GM12878 (cell line): Measurements from ENCODE around the gene ATG3. TPM values are rescaled to one million over a fixed set of nuclear protein-coding genes. Genes with fewer than 3 reads are reported as not detected.

Experiments
- ATAC-seq: fragments of 200-7000 bp; cut with Tn5 transposase; 3 replicates; pipeline ENCODE4 v1.9.1; 2020; ENCODE audit warnings: mild to moderate bottlenecking, moderate library complexity
- BruUV-seq: library from RNA; stranded (reverse); fragments of 400-500 nt; replicated peaks from 2 replicates; lab custom pipeline; 2021; lab: Mats Ljungman, UMichigan
- CTCF ChIA-PET: fragments of 300-600 bp; sonication (Branson Sonifier 250); formaldehyde crosslinking; extraction: SDS; loops from one replicate; lab custom pipeline; 2021; ENCODE audit warnings: inconsistent platforms; lab: Yijun Ruan, JAX
- POLR2A ChIA-PET: fragments of 350-600 bp; formaldehyde crosslinking; extraction: SDS; loops from one replicate; lab custom pipeline; 2021; ENCODE audit warnings: inconsistent platforms; lab: Charles Lee
- RAD21 ChIA-PET: fragments of 300-600 bp; sonication (Branson Sonifier 250); formaldehyde crosslinking; loops from one replicate; lab custom pipeline; 2023; ENCODE audit warnings: antibody characterized with exemption; ENCODE audit not compliant: unreplicated experiment; lab: Charles Lee
- SMC1A ChIA-PET: fragments of 300-600 bp; sonication (Branson Sonifier 250); formaldehyde crosslinking; loops from one replicate; lab custom pipeline; 2023; ENCODE audit not compliant: unreplicated experiment, uncharacterized antibody; lab: Charles Lee
- DNase-seq: peaks from one replicate; pipeline ENCODE4 v3.0.0-alpha.2; 2011; ENCODE audit warnings: low read depth, low spot score
- FAIRE-seq: peaks from 3 replicates; lab custom pipeline; 2011; peaks lifted over from hg19 to GRCh38; lab: Jason Lieb, UNC
- H2AFZ ChIP-seq: 2 replicates; pipeline ENCODE4 v1.6.0; 2011; ENCODE audit warnings: low read depth, low read length, control low read depth; ENCODE audit not compliant: control insufficient read depth
- H3K27ac ChIP-seq: 2 replicates; pipeline ENCODE4 v1.5.1; 2011; ENCODE audit warnings: control low read depth; ENCODE audit not compliant: control insufficient read depth, insufficient read depth
- H3K27me3 ChIP-seq, 2 experiments: replicated peaks in 1 of 2; 2 replicates each; pipeline versions ENCODE4 v1.6.0 to v1.6.1; 2011; ENCODE audit warnings: low read length in 1 of 2; ENCODE audit not compliant: control insufficient read depth in 2 of 2, insufficient read depth in 2 of 2
- H3K36me3 ChIP-seq, 2 experiments: 2 replicates each; pipeline ENCODE4 v1.5.1; 2011; ENCODE audit warnings: low read length in 1 of 2; ENCODE audit not compliant: control insufficient read depth in 2 of 2, insufficient read depth in 2 of 2
- H3K4me1 ChIP-seq: 2 replicates; pipeline ENCODE4 v1.6.1; 2011; ENCODE audit warnings: mild to moderate bottlenecking, low read length, moderate library complexity, mixed read lengths; ENCODE audit not compliant: control insufficient read depth, insufficient read depth
- H3K4me2 ChIP-seq: 2 replicates; pipeline ENCODE4 v1.6.0; 2011; ENCODE audit warnings: control low read depth; ENCODE audit not compliant: control insufficient read depth, insufficient read depth
- H3K4me3 ChIP-seq: fragments of 200-600 bp; sonication (generic); 2 replicates; pipeline ENCODE4 v1.5.1; 2016
- H3K79me2 ChIP-seq: 2 replicates; pipeline ENCODE4 v1.6.0; 2011; ENCODE audit warnings: low read length; ENCODE audit not compliant: control insufficient read depth, insufficient read depth
- H3K9ac ChIP-seq: 2 replicates; pipeline ENCODE4 v1.8.0; 2011; ENCODE audit warnings: low read length, control low read depth, mixed read lengths; ENCODE audit not compliant: control insufficient read depth, insufficient read depth
- H3K9me3 ChIP-seq: replicated peaks from 3 replicates; pipeline ENCODE4 v1.5.1; 2011; ENCODE audit warnings: mild to moderate bottlenecking, low read length; ENCODE audit not compliant: control insufficient read depth, insufficient read depth
- H4K20me1 ChIP-seq: 2 replicates; pipeline ENCODE4 v1.6.0; 2011; ENCODE audit not compliant: control insufficient read depth, insufficient read depth
- NFIC ChIP-seq: IDR thresholded peaks from 2 replicates; pipeline ENCODE4 v1.6.1; 2012; ENCODE audit warnings: low read depth, mild to moderate bottlenecking, inconsistent platforms, low read length, moderate library complexity
- POLR2A ChIP-seq: IDR thresholded peaks from 2 replicates; pipeline ENCODE4 v1.6.1; 2011; ENCODE audit warnings: low read depth, mild to moderate bottlenecking, low read length
- TARDBP ChIP-seq: IDR thresholded peaks from 2 replicates; pipeline ENCODE4 v1.6.1; 2016; ENCODE audit warnings: borderline replicate concordance
- in situ Hi-C: fragments of 300-500 bp; cut with MboI; formaldehyde crosslinking; loops from 9 replicates; pipeline ENCODE4 v1.14.3; 2018; ENCODE audit warnings: mixed read lengths
- intact Hi-C: fragments of 100-400 bp; cut with micrococcal nuclease; formaldehyde crosslinking; loops from one replicate; pipeline ENCODE4 v1.14.2; 2022; ENCODE audit not compliant: unreplicated experiment
- polyA plus RNA-seq, 11 experiments: library from polyadenylated mRNA; depleted of rRNA in 4 of 11; unstranded in 6 of 11; stranded (reverse) in 5 of 11; fragments of >200 nt; fragmentation: Nextera tagmentation in 4 of 11; fragmentation: Illumina TruSeq in 1 of 11; extraction: Ambion mirVana in 4 of 11; extraction: Trizol in 1 of 11; gene quantifications; 1 replicate in 1 of 11; 2 replicates in 10 of 11; pipeline versions ENCODE4 v1.2.1 to v1.2.3, GENCODE V29; 2011 to 2016; ENCODE audit warnings: inconsistent platforms in 2 of 11, missing spikeins in 2 of 11, low read depth in 1 of 11
- total RNA-seq, 4 experiments: library from RNA; depleted of rRNA in 3 of 4; stranded (reverse); fragments of >200 nt in 3 of 4; fragmentation: Illumina TruSeq in 1 of 4; extraction: Trizol in 1 of 4; gene quantifications; 2 replicates each; pipeline versions ENCODE4 v1.2.1 to v1.2.3, GENCODE V29; 2013 to 2021
- TF ChIP-seq, protein P1 (sequence below): fragments of 450-650 bp; IDR thresholded peaks from 2 replicates; pipeline ENCODE4 v1.6.1; 2017; ENCODE audit warnings: mild to moderate bottlenecking, low read depth, inconsistent platforms; ENCODE audit not compliant: poor library complexity, severe bottlenecking
- TF ChIP-seq, protein P2 (sequence below): IDR thresholded peaks from 2 replicates; pipeline ENCODE4 v1.6.1; 2012; ENCODE audit warnings: low read depth, low read length, improper control_type of control experiment
- TF ChIP-seq, protein P3 (sequence below): fragments of 150-350 bp; IDR thresholded peaks from 2 replicates; pipeline ENCODE4 v1.6.1; 2016; ENCODE audit warnings: low read depth, low read length
- TF ChIP-seq, protein P4 (sequence below): fragments of 450-650 bp; IDR thresholded peaks from 2 replicates; pipeline ENCODE4 v1.6.1; 2016; ENCODE audit warnings: mild to moderate bottlenecking, moderate library complexity, borderline replicate concordance

The ATG3 gene
- total and polyA plus RNA-seq, 10 of the 15 experiments (the other 5 are each of a cell fraction or from before 2014, with no cell fraction given) = 49.8 to 97.0 (median 63.6) TPM

DNA sequence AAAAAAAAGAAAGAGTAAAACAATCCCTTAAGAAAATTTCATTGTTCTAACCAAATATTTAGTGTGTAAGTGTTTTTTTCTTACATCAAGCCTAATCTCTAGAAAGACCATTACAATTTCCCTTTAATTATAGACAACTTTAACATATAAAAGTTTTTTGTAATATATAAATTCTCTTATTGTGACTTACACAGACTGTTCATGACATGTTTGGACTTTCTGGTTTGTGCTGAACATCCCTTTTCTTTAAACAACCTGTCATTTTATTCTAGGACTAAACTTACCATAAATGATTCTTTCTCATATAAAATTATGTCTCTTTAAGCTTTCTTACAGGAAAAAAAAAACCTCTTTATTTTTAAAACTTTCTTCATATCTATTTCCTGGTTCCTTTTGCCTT, 49.4 kb downstream of the ATG3 start (continued):
- TF ChIP-seq, protein P1, sequence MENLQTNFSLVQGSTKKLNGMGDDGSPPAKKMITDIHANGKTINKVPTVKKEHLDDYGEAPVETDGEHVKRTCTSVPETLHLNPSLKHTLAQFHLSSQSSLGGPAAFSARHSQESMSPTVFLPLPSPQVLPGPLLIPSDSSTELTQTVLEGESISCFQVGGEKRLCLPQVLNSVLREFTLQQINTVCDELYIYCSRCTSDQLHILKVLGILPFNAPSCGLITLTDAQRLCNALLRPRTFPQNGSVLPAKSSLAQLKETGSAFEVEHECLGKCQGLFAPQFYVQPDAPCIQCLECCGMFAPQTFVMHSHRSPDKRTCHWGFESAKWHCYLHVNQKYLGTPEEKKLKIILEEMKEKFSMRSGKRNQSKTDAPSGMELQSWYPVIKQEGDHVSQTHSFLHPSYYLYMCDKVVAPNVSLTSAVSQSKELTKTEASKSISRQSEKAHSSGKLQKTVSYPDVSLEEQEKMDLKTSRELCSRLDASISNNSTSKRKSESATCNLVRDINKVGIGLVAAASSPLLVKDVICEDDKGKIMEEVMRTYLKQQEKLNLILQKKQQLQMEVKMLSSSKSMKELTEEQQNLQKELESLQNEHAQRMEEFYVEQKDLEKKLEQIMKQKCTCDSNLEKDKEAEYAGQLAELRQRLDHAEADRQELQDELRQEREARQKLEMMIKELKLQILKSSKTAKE = no peak
- TF ChIP-seq, protein P2, sequence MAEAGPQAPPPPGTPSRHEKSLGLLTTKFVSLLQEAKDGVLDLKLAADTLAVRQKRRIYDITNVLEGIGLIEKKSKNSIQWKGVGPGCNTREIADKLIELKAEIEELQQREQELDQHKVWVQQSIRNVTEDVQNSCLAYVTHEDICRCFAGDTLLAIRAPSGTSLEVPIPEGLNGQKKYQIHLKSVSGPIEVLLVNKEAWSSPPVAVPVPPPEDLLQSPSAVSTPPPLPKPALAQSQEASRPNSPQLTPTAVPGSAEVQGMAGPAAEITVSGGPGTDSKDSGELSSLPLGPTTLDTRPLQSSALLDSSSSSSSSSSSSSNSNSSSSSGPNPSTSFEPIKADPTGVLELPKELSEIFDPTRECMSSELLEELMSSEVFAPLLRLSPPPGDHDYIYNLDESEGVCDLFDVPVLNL = no peak

DNA sequence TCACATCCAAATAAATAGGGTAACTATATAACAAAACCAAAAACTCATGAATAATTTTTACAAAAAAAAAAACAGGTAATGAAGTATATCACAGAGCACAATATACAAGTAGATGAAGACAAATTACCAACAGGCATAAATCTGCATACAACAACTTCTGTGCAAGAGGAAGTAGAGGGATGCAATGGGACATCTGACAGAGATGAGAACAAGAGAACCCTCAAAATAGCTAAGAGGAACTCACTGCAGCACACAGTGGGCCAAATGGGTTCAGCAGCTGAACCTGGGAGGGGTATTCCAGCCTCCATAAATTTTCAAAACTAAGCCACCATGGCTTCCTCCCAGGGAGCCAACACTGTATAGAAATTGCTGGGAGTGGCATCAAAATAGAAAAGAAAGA, 52.9 kb downstream of the ATG3 start:
- ChIA-PET POLR2A (interaction anchor here (1.1 kb wide), 1 partner anchor 99 kb away, joined by 3 read pairs; no protein-coding TSS in a partner anchor), CTCF (interaction anchor here (0.6 to 3.2 kb wide), 3 partner anchors 11 to 398 kb away, joined by 3 to 17 read pairs (median 5); partner anchors contain the start of gene BTLA), RAD21 (interaction anchor here (1.4 to 2.1 kb wide), 2 partner anchors 10 to 11 kb away, joined by 3 to 5 read pairs; partner anchors contain the start of gene BTLA), SMC1A (interaction anchor here (1.0 to 1.7 kb wide), 4 partner anchors 9 to 397 kb away, joined by 3 to 9 read pairs (median 4); partner anchors contain the start of gene BTLA)
- Histone ChIP-seq H3K27ac (no peak overlapping the region), H3K9me3 (peaks cover 6% of the 10 kb centered on the region; the same call in 2 of the 3 replicates), H3K4me1 (peaks cover 28% of the 10 kb centered on the region), H3K36me3 (no peaks in the 10 kb centered on the region), H2AFZ (no peak overlapping the region), H3K4me2 (no peak overlapping the region), H3K27me3 (no peaks in the 10 kb centered on the region), H4K20me1 (no peaks in the 10 kb centered on the region), H3K9ac (no peak overlapping the region), H3K79me2 (no peaks in the 10 kb centered on the region), H3K4me3 (no peak overlapping the region)
- no peak for FAIRE-seq
- BruUV-seq = no TSS peak
- in situ Hi-C loops (no loop called here), intact Hi-C loops (no loop called here)
- ATAC-seq = no peak
- no peak for DNase-seq
- TF ChIP-seq POLR2A (no peak), NFIC (no peak), TARDBP (no peak)
- TF ChIP-seq, protein P3, sequence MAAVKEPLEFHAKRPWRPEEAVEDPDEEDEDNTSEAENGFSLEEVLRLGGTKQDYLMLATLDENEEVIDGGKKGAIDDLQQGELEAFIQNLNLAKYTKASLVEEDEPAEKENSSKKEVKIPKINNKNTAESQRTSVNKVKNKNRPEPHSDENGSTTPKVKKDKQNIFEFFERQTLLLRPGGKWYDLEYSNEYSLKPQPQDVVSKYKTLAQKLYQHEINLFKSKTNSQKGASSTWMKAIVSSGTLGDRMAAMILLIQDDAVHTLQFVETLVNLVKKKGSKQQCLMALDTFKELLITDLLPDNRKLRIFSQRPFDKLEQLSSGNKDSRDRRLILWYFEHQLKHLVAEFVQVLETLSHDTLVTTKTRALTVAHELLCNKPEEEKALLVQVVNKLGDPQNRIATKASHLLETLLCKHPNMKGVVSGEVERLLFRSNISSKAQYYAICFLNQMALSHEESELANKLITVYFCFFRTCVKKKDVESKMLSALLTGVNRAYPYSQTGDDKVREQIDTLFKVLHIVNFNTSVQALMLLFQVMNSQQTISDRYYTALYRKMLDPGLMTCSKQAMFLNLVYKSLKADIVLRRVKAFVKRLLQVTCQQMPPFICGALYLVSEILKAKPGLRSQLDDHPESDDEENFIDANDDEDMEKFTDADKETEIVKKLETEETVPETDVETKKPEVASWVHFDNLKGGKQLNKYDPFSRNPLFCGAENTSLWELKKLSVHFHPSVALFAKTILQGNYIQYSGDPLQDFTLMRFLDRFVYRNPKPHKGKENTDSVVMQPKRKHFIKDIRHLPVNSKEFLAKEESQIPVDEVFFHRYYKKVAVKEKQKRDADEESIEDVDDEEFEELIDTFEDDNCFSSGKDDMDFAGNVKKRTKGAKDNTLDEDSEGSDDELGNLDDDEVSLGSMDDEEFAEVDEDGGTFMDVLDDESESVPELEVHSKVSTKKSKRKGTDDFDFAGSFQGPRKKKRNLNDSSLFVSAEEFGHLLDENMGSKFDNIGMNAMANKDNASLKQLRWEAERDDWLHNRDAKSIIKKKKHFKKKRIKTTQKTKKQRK = no peak
- TF ChIP-seq, protein P4, sequence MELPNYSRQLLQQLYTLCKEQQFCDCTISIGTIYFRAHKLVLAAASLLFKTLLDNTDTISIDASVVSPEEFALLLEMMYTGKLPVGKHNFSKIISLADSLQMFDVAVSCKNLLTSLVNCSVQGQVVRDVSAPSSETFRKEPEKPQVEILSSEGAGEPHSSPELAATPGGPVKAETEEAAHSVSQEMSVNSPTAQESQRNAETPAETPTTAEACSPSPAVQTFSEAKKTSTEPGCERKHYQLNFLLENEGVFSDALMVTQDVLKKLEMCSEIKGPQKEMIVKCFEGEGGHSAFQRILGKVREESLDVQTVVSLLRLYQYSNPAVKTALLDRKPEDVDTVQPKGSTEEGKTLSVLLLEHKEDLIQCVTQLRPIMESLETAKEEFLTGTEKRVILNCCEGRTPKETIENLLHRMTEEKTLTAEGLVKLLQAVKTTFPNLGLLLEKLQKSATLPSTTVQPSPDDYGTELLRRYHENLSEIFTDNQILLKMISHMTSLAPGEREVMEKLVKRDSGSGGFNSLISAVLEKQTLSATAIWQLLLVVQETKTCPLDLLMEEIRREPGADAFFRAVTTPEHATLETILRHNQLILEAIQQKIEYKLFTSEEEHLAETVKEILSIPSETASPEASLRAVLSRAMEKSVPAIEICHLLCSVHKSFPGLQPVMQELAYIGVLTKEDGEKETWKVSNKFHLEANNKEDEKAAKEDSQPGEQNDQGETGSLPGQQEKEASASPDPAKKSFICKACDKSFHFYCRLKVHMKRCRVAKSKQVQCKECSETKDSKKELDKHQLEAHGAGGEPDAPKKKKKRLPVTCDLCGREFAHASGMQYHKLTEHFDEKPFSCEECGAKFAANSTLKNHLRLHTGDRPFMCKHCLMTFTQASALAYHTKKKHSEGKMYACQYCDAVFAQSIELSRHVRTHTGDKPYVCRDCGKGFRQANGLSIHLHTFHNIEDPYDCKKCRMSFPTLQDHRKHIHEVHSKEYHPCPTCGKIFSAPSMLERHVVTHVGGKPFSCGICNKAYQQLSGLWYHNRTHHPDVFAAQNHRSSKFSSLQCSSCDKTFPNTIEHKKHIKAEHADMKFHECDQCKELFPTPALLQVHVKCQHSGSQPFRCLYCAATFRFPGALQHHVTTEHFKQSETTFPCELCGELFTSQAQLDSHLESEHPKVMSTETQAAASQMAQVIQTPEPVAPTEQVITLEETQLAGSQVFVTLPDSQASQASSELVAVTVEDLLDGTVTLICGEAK = no peak
